Astrocyte of the cerebellum (primary cell): ENCODE data around the gene CARD16.

ENCODE experiments used
- DNase-seq: peaks from one replicate; pipeline ENCODE4 v3.0.0-alpha.2; 2011; ENCODE audit warnings: low read depth
- H3K4me3 ChIP-seq: 2 replicates; pipeline ENCODE4 v1.5.1; 2011; ENCODE audit warnings: mild to moderate bottlenecking, low read depth, low read length, moderate library complexity
- CTCF ChIP-seq: IDR thresholded peaks from 2 replicates; pipeline ENCODE4 v1.5.1; 2012; ENCODE audit warnings: low read length, low read depth, moderate library complexity, mild to moderate bottlenecking; ENCODE audit errors: missing control alignments
- in situ Hi-C: cut with HindIII; loops from 2 replicates; pipeline ENCODE4 v1.10.0; 2017; ENCODE audit warnings: low sequenced_read_pairs

The CARD16 gene

GRCh38 chr11:105027678-105028077, 17.5 kb downstream of the CARD16 start:
- H3K4me3 ChIP-seq, result no peak overlapping the region
- in situ Hi-C loops, result no loop called here
- TF ChIP-seq CTCF, result no peak
- DNase-seq, result no peak

GRCh38 chr11:105024394-105024793, 20.7 kb downstream of the CARD16 start:
- no peak for DNase-seq
- no peak for TF ChIP-seq CTCF
- no peak overlapping the region for H3K4me3 ChIP-seq
- in situ Hi-C loops, result no loop called here

- no peak within 1 kb of the TSS for H3K4me3 ChIP-seq
- in situ Hi-C loops, result no loop called here
- DNase-seq, result no peak
- no peak for TF ChIP-seq CTCF
Measured at GRCh38 chr11:105023003-105023402, 22.1 kb downstream of the CARD16 start, which contains the start of gene CASP5. CASP5 (minus strand) TSS chr11:105023168; CDS start chr11:105023136, 32 bp downstream.

GRCh38 chr11:105022527-105022926, 22.6 kb downstream of the CARD16 start:
- no peak for DNase-seq
- in situ Hi-C loops, result no loop called here
- no peak for TF ChIP-seq CTCF
- H3K4me3 ChIP-seq, result no peak overlapping the region

- in situ Hi-C loops, result no loop called here
- no peak for TF ChIP-seq CTCF
- DNase-seq, result no peak
- H3K4me3 ChIP-seq, result no peak overlapping the region
Measured at GRCh38 chr11:105007463-105007862, 37.7 kb downstream of the CARD16 start.

GRCh38 chr11:105005451-105005845, 39.7 kb downstream of the CARD16 start:
- DNase-seq, result no peak
- in situ Hi-C loops, result no loop called here
- TF ChIP-seq CTCF, result no peak
- H3K4me3 ChIP-seq, result no peak overlapping the region

- DNase-seq, result no peak
- no peak overlapping the region for H3K4me3 ChIP-seq
- in situ Hi-C loops, result no loop called here
- TF ChIP-seq CTCF, result no peak
Measured at GRCh38 chr11:105004021-105004420, 41.1 kb downstream of the CARD16 start.
